ENCODE data around the gene UGT1A4. TPM values are rescaled to one million over a fixed set of nuclear protein-coding genes. Genes with fewer than 3 reads are reported as not detected.

Gene UGT1A4
- total RNA-seq, 5 donors from 2014 or later (not counting 1 experiment from before 2014, with no cell fraction given), result not detected

DNA sequence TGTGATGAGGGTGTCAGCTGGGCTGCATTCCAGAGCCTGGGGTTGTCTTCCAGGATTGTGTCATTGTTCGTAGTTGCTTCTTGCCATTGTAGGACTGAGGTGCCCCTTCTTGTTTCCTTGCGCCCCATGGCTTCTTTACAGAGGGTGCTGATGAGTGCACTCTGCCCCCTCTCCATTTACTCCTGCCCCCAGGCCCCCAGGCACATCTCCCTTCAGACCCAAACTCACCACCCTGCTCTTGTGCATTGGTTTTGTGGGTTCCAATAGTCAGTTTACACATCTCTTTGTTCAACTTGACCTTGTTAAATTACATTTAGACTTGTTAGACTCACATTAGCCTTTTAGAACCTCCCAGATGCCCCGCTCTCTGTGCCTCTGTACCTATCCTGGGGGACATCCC, 102.7 kb downstream of the UGT1A4 start:
- no peak overlapping the region for H3K4me3 Mint-ChIP-seq
- DNase-seq, result no peak
- ChIA-PET CTCF (no interaction called here), POLR2A (no interaction called here)
- no peak for ATAC-seq (replicated peaks in 1 of 4)
- H3K27me3 Mint-ChIP-seq, result peaks cover 16 to 26% of the 10 kb centered on the region in 2 donors
- no peaks in the 10 kb centered on the region for H3K9me3 ChIP-seq
- no peaks in the 10 kb centered on the region for H3K4me1 ChIP-seq (ENCODE audit: control insufficient read depth in 1 of 2, extremely low read depth in 1 of 2, insufficient read depth in 2 of 2, low read length in 2 of 2)
- H3K9me3 Mint-ChIP-seq, result no peaks in the 10 kb centered on the region
- no peak overlapping the region for H3K27ac Mint-ChIP-seq
- no peak overlapping the region for H3K4me3 ChIP-seq (ENCODE audit: control insufficient read depth in 1 of 2, extremely low read depth in 1 of 2, low read length in 1 of 2)
- no peak overlapping the region for H3K27ac ChIP-seq (ENCODE audit: low read length)
- peaks cover 0 to 5% (median 0%) of the 10 kb centered on the region in 3 donors for H3K4me1 Mint-ChIP-seq
- peaks cover 0 to 53% of the 10 kb centered on the region in 2 experiments for H3K27me3 ChIP-seq (replicated peaks in 1 of 2; ENCODE audit: control insufficient read depth in 2 of 2, extremely low read depth in 1 of 2, insufficient read depth in 2 of 2, low read length in 1 of 2)
- no peaks in the 10 kb centered on the region for H3K36me3 ChIP-seq (ENCODE audit: control insufficient read depth in 2 of 2, extremely low read depth in 1 of 2, insufficient read depth in 1 of 2, low read length in 1 of 2)
- no peaks in the 10 kb centered on the region for H3K36me3 Mint-ChIP-seq
- 100% methylated on average over 1 of the region's 3 CpGs for WGBS (ENCODE audit: insufficient coverage)

GRCh38 chr2:233821709-233822100, 103.2 kb downstream of the UGT1A4 start:
- Mint-ChIP-seq H3K4me1 (peaks cover 0 to 5% (median 0%) of the 10 kb centered on the region in 3 donors), H3K27ac (no peak overlapping the region), H3K27me3 (peaks cover 15 to 22% of the 10 kb centered on the region in 2 donors), H3K9me3 (no peaks in the 10 kb centered on the region), H3K4me3 (no peak overlapping the region), H3K36me3 (no peaks in the 10 kb centered on the region)
- ChIA-PET CTCF (no interaction called here), POLR2A (no interaction called here)
- ATAC-seq (replicated peaks in 1 of 4) (no peak), DNase-seq (no peak)
- Histone ChIP-seq H3K27me3 (replicated peaks in 1 of 2; ENCODE audit: control insufficient read depth in 2 of 2, extremely low read depth in 1 of 2, insufficient read depth in 2 of 2, low read length in 1 of 2) (peaks cover 0 to 52% of the 10 kb centered on the region in 2 experiments), H3K27ac (ENCODE audit: low read length) (no peak overlapping the region), H3K9me3 (no peaks in the 10 kb centered on the region), H3K4me1 (ENCODE audit: control insufficient read depth in 1 of 2, extremely low read depth in 1 of 2, insufficient read depth in 2 of 2, low read length in 2 of 2) (no peaks in the 10 kb centered on the region), H3K4me3 (ENCODE audit: control insufficient read depth in 1 of 2, extremely low read depth in 1 of 2, low read length in 1 of 2) (no peak overlapping the region), H3K36me3 (ENCODE audit: control insufficient read depth in 2 of 2, extremely low read depth in 1 of 2, insufficient read depth in 1 of 2, low read length in 1 of 2) (no peaks in the 10 kb centered on the region)
- WGBS (ENCODE audit: insufficient coverage), result 90% methylated on average over 2 of the region's 8 CpGs

GRCh38 chr2:233822101-233822771, 103.7 kb downstream of the UGT1A4 start:
- H3K36me3 ChIP-seq (ENCODE audit: control insufficient read depth in 2 of 2, extremely low read depth in 1 of 2, insufficient read depth in 1 of 2, low read length in 1 of 2), result no peaks in the 10 kb centered on the region
- peak in 1 of 35 experiments; percentile 13 for DNase-seq
- no peak overlapping the region for H3K4me3 ChIP-seq (ENCODE audit: control insufficient read depth in 1 of 2, extremely low read depth in 1 of 2, low read length in 1 of 2)
- no peaks in the 10 kb centered on the region for H3K36me3 Mint-ChIP-seq
- peaks cover 12 to 21% of the 10 kb centered on the region in 2 donors for H3K27me3 Mint-ChIP-seq
- peaks cover 0 to 2% (median 0%) of the 10 kb centered on the region in 3 donors for H3K4me1 Mint-ChIP-seq
- H3K4me3 Mint-ChIP-seq, result no peak overlapping the region
- no peaks in the 10 kb centered on the region for H3K4me1 ChIP-seq (ENCODE audit: control insufficient read depth in 1 of 2, extremely low read depth in 1 of 2, insufficient read depth in 2 of 2, low read length in 2 of 2)
- ChIA-PET POLR2A (no interaction called here), CTCF (no interaction called here)
- no peak overlapping the region for H3K27ac ChIP-seq (ENCODE audit: low read length)
- no peaks in the 10 kb centered on the region for H3K9me3 ChIP-seq
- no peaks in the 10 kb centered on the region for H3K9me3 Mint-ChIP-seq
- no peak overlapping the region for H3K27ac Mint-ChIP-seq
- 94% methylated on average over 21 of the region's 21 CpGs for WGBS (ENCODE audit: insufficient coverage)
- no peak for ATAC-seq (replicated peaks in 1 of 4)
- H3K27me3 ChIP-seq (replicated peaks in 1 of 2; ENCODE audit: control insufficient read depth in 2 of 2, extremely low read depth in 1 of 2, insufficient read depth in 2 of 2, low read length in 1 of 2), result peaks cover 0 to 48% of the 10 kb centered on the region in 2 experiments

Other genes with a start within 250 kb of the UGT1A4 start
- gene USP40, start 152.0 kb upstream of the UGT1A4 start, total RNA-seq, result 10 to 100 TPM; 17.3 to 24.5 (median 20.4) TPM
- gene UGT1A8, start 101.1 kb upstream of the UGT1A4 start, total RNA-seq, result not detected
- gene UGT1A10, start 82.3 kb upstream of the UGT1A4 start, total RNA-seq, result not detected
- gene UGT1A9, start 46.8 kb upstream of the UGT1A4 start, total RNA-seq, result not detected
- gene UGT1A7, start 36.8 kb upstream of the UGT1A4 start, total RNA-seq, result under 1 TPM in 1 of 5 donors, not detected in 4; 0.10 TPM
- gene UGT1A6, start 25.8 kb upstream of the UGT1A4 start, total RNA-seq, result under 1 TPM in 1 of 5 donors, not detected in 4; 0.32 TPM
- gene UGT1A5, start 5.8 kb upstream of the UGT1A4 start, total RNA-seq, result not detected
- gene UGT1A3, start 10.3 kb downstream of the UGT1A4 start, total RNA-seq, result not detected
- gene UGT1A1, start 41.5 kb downstream of the UGT1A4 start, total RNA-seq, result not detected
- not detected for gene MROH2A, start 59.6 kb downstream of the UGT1A4 start, total RNA-seq
- gene HJURP, start 135.8 kb downstream of the UGT1A4 start, total RNA-seq, result 1 to 10 TPM in 3 of 5 donors, under 1 TPM in 2; 0.33 to 1.7 (median 1.1) TPM
- not detected for gene TRPM8, start 198.6 kb downstream of the UGT1A4 start, total RNA-seq